ENCODE data around the gene PAFAH1B2.

DNA sequence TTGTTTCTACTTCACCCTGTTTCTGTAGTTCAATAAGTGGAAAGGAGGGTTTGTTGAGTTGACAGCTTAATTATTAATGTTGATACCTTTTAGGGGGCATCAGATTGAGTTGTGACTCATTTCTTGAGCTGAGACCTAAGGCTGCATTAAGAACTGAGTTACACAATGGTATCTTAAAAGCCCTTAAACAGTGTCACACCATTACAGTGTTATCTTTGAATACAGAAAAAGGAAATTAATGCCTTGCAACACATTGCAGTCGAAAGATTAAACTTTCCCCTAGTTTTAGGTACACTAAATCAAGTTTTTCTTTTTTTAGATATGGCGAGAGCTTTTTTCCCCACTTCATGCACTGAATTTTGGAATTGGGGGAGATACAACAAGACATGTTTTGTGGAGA is 16.7 kb downstream of the PAFAH1B2 start:
- TF ChIP-seq, protein P1, sequence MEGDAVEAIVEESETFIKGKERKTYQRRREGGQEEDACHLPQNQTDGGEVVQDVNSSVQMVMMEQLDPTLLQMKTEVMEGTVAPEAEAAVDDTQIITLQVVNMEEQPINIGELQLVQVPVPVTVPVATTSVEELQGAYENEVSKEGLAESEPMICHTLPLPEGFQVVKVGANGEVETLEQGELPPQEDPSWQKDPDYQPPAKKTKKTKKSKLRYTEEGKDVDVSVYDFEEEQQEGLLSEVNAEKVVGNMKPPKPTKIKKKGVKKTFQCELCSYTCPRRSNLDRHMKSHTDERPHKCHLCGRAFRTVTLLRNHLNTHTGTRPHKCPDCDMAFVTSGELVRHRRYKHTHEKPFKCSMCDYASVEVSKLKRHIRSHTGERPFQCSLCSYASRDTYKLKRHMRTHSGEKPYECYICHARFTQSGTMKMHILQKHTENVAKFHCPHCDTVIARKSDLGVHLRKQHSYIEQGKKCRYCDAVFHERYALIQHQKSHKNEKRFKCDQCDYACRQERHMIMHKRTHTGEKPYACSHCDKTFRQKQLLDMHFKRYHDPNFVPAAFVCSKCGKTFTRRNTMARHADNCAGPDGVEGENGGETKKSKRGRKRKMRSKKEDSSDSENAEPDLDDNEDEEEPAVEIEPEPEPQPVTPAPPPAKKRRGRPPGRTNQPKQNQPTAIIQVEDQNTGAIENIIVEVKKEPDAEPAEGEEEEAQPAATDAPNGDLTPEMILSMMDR (IDR thresholded peaks at IDR 0.05; ENCODE audit: poor library complexity, severe bottlenecking): no peak
- no peak for TF ChIP-seq SMC3 (conservative IDR thresholded peaks at IDR 0.05; ENCODE audit: poor library complexity)
- TF ChIP-seq EZH2 (IDR thresholded peaks at IDR 0.05; ENCODE audit: borderline replicate concordance, insufficient read depth, low read length, poor library complexity, severe bottlenecking): no peak
- no peak for TF ChIP-seq TAF1 (IDR thresholded peaks at IDR 0.05; ENCODE audit: low read depth)
- TF ChIP-seq REST (IDR thresholded peaks at IDR 0.05; ENCODE audit: borderline replicate concordance): no peak
- no peak for TF ChIP-seq EP300 (conservative IDR thresholded peaks at IDR 0.05; ENCODE audit: poor library complexity, severe bottlenecking)
- TF ChIP-seq POLR2AphosphoS5 (IDR thresholded peaks at IDR 0.05): no peak
